Measurements from ENCODE around the gene MAP2K5.

- TF ChIP-seq POLR2AphosphoS5 (IDR thresholded peaks at IDR 0.05) (no peak), POLR2A (IDR thresholded peaks at IDR 0.05) (no peak)
Observed at GRCh38 chr15:67504796-67505195, 37.7 kb upstream of the MAP2K5 start.
